Measurements from ENCODE around the gene XRCC5.
"Not testable (repeated sequence)": the region's sequence is repeated elsewhere in the genome, so short reads cannot be mapped to it uniquely, and the experiment has no call there.

Gene XRCC5

GRCh38 chr2:216118474-216118873 lies 9.3 kb downstream of the XRCC5 start:
- DNase-seq (ENCODE audit: low read depth) = no peak

GRCh38 chr2:216119146-216119545 lies 10.0 kb downstream of the XRCC5 start:
- no peak for DNase-seq (ENCODE audit: low read depth)

GRCh38 chr2:216119986-216120385 lies 10.8 kb downstream of the XRCC5 start:
- no peak for DNase-seq (ENCODE audit: low read depth)

- DNase-seq (ENCODE audit: low read depth) = no peak
These were observed 12.1 kb downstream of the XRCC5 start for GRCh38 chr2:216121255-216121654.

GRCh38 chr2:216126943-216127342 lies 17.8 kb downstream of the XRCC5 start:
- no peak for DNase-seq (ENCODE audit: low read depth)

- DNase-seq (ENCODE audit: low read depth) = no peak
These were observed 21.3 kb downstream of the XRCC5 start for GRCh38 chr2:216130346-216130971.

GRCh38 chr2:216131175-216131926 lies 22.2 kb downstream of the XRCC5 start:
- DNase-seq (ENCODE audit: low read depth) = no peak

- no peak for DNase-seq (ENCODE audit: low read depth)
These were observed 23.4 kb downstream of the XRCC5 start for GRCh38 chr2:216132585-216132984.

GRCh38 chr2:216133397-216133796 lies 24.2 kb downstream of the XRCC5 start:
- DNase-seq (ENCODE audit: low read depth) = no peak

- no peak for DNase-seq (ENCODE audit: low read depth)
These were observed 25.9 kb downstream of the XRCC5 start for GRCh38 chr2:216134958-216135541.

GRCh38 chr2:216139884-216140283 lies 30.7 kb downstream of the XRCC5 start:
- DNase-seq (ENCODE audit: low read depth) = no peak

- not testable (repeated sequence) for DNase-seq (ENCODE audit: low read depth)
These were observed 32.4 kb downstream of the XRCC5 start for GRCh38 chr2:216141516-216141915.

GRCh38 chr2:216142540-216142939 lies 33.4 kb downstream of the XRCC5 start:
- DNase-seq (ENCODE audit: low read depth) = no peak

GRCh38 chr2:216144372-216144771 lies 35.2 kb downstream of the XRCC5 start:
- no peak for DNase-seq (ENCODE audit: low read depth)

GRCh38 chr2:216144857-216145256 lies 35.7 kb downstream of the XRCC5 start:
- DNase-seq (ENCODE audit: low read depth) = no peak

- DNase-seq (ENCODE audit: low read depth) = no peak
These were observed 37.4 kb downstream of the XRCC5 start for GRCh38 chr2:216146573-216146972.

- no peak for DNase-seq (ENCODE audit: low read depth)
These were observed 38.3 kb downstream of the XRCC5 start for GRCh38 chr2:216147172-216148131.

- no peak for DNase-seq (ENCODE audit: low read depth)
These were observed 39.8 kb downstream of the XRCC5 start for GRCh38 chr2:216148983-216149382.

GRCh38 chr2:216149741-216150140 lies 40.6 kb downstream of the XRCC5 start:
- DNase-seq (ENCODE audit: low read depth) = no peak

GRCh38 chr2:216151313-216152025 lies 42.3 kb downstream of the XRCC5 start:
- DNase-seq (ENCODE audit: low read depth) = no peak

- DNase-seq (ENCODE audit: low read depth) = no peak
These were observed 46.8 kb downstream of the XRCC5 start for GRCh38 chr2:216155954-216156353.

GRCh38 chr2:216156822-216157221 lies 47.7 kb downstream of the XRCC5 start:
- DNase-seq (ENCODE audit: low read depth) = no peak
